HG02610 (cell line): Measurements from ENCODE around the gene TRPV5.
"Not testable (repeated sequence)": the region's sequence is repeated elsewhere in the genome, so short reads cannot be mapped to it uniquely, and the experiment has no call there.

ENCODE experiments used
- ATAC-seq: cut with Tn5 transposase; IDR thresholded peaks from one replicate; pipeline ENCODE4 v1.9.1; 2021; ENCODE audit warnings: mild to moderate bottlenecking, moderate library complexity; ENCODE audit not compliant: unreplicated experiment

Gene TRPV5

DNA sequence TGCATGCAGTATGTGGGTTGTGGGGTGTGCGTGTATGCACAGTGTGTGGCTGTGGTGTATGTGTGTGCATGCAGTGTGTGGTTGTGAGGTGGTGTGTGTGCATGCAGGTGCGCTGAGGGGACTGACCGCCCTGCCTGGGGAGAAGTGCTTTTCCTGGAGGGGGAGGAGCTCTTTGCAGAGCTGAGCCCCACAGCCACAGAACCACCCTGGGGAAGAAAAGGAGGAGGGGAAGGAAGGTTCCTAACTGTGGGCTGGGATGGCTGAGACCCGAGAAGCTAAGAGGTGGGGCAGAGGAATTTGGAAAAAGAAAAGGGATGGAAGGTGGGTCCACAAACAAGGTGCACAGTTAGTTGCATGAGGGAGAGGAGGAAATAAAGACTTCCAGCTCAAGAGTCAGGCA, at the start of gene TRPV5:
Gene TRPV5, minus strand, starts transcription at position 123 of the 400 bp plus-strand sequence. CDS start 287 bp downstream, outside the sequence.
- no peak for ATAC-seq

GRCh38 chr7:142978402-142978801, 44.9 kb upstream of the TRPV5 start:
- ATAC-seq, result not testable (repeated sequence)

GRCh38 chr7:142974626-142975025, 41.1 kb upstream of the TRPV5 start:
- ATAC-seq, result no peak

DNA sequence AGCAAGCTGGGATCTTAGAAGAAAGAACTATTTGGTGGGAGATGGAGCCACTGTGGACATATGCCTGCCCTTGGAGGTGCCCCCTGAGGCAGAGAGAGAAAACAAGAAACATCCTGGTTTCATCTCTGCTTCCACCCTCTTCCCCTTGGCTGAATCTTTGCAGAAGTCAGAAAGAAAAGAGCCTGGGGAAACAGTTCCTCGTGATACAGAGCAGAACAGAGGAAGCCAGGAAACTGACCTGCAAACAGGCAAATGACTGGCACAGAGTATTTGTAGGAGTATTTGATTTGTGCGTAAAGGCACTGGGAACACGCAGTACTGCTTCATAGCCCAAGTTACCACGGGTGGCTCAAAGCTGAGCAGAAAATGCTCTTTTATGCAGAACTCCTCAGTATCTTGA, 35.6 kb upstream of the TRPV5 start:
- no peak for ATAC-seq

GRCh38 chr7:142968229-142968628, 34.7 kb upstream of the TRPV5 start:
- no peak for ATAC-seq

- ATAC-seq, result no peak
Observed at GRCh38 chr7:142964502-142965246, 31.1 kb upstream of the TRPV5 start.

- no peak for ATAC-seq
Observed at GRCh38 chr7:142963993-142964392, 30.4 kb upstream of the TRPV5 start.

GRCh38 chr7:142962991-142963390, 29.4 kb upstream of the TRPV5 start:
- no peak for ATAC-seq

DNA sequence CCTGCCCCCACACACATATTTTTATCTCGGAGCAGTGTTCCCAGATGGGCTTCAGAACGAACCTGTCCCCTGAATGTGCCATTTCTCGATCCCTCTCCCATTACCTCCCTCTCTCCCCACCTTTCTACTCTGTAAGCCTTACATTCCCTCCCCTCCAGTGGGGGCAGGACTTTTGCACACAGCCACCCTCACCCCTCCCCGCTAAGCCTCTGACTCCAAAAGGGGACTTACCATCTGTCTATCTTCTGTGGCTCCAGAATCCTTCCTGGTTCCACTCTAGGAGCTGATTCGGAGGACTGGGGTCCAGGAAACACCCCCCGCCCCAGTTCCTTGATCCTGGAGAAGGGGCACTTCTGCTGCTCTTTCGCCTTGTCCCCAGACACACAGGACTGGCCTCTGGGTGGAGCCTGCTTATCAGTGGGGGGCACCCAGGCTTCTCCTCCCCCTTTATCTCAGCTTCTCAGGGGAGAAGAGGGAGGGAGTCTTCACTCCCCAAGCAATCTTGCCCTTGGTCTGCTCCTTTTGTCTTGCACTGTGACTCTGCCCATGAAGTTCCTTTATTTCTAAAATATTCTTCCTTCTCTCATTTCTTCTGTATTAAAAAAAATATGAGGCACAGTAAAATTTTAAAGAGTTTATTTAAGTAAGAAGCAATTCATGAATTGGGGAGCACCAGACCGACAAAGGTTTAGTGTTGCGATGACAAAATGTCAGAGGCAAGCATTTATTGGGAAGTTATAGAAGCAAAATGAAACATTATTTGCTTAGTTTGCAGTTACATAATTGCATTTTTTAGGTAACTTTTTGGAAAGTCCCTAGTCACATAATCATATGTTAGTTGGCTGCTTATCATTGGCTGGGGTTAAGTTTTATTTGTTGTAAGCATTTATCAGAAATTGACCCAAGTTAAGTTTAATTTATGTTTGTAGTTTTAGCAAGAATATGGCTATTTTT, 28.7 kb upstream of the TRPV5 start, which contains the start of gene KEL:
Gene KEL, minus strand, starts transcription at position 391 of the 954 bp plus-strand sequence. Its CDS starts 157 bp downstream, at position 234.
- no peak for ATAC-seq

DNA sequence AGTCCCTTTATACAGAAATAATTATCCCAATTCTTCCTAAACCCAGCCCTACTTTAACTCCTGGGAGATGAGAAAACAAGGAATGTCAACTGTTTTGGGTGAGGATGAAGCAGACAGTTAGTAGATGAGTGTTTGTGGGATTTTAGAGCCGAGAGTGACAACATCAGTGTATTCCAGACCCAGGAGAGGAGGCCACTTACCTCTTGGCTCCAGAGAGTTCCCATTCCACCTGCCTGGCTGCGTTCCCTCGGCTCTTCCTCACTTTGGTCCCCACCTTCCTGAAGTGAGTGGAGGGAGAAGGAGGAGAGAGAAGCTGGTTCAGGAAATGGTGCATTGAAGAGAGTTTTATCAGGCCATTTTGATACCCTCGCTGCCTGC, 28.0 kb upstream of the TRPV5 start:
- ATAC-seq, result no peak

- ATAC-seq, result no peak
Observed at GRCh38 chr7:142960955-142961512, 27.5 kb upstream of the TRPV5 start.

GRCh38 chr7:142959202-142959601, 25.7 kb upstream of the TRPV5 start:
- ATAC-seq, result no peak

DNA sequence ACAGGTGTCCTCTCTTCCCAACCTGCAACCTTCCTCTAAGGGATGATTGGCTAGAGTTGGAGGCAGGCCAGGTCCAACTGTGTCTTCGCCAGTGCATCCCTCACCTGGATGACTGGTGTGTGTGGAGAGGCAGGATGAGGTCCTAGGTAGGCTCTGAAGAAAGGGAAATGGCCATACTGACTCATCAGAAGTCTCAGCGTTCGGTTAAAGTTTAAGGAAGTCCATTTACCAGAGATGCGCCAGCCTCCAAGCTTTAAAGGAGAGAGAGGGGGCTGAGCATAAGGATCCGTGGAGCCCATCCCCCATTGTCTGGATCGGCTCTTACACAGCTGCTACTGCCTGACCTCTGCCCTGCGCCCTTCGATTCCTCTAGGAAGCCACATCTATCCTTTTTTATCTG, 24.2 kb upstream of the TRPV5 start:
- no peak for ATAC-seq

DNA sequence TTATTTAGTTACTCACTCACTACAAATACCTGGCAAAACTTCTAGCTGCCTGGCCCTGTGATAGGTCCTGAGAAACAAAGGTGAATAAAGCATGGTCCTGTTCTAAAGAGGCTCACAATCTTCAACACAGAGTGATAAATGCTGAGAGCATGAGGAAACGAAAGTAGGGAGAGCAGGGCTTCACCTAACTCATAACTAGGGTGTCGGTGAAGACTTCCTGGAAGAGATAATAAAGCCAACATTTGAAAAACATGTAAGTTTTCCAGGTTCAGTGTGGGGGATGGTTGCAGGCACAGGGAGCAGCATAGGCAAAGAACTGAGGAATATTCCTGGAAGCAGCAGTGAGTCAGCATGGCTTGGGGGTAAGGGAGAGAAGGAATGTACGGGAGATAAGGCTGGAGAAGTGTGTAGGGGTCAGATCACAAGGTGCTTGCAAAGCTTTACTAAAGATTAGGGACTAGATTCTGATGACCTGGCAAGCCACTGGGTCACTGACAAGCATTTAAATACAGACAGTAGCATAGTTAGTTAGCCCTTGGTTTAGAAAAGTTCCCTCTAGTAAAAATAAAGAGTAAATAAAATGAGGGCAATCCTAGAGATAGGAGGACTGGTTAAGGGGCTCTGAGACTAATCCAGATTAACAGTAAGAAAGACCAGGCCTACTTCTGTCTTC, 23.5 kb upstream of the TRPV5 start:
- ATAC-seq, result no peak

- ATAC-seq, result no peak
Observed at GRCh38 chr7:142954680-142955268, 21.2 kb upstream of the TRPV5 start.

GRCh38 chr7:142950235-142950634, 16.7 kb upstream of the TRPV5 start:
- no peak for ATAC-seq

- ATAC-seq, result no peak
Observed at GRCh38 chr7:142948603-142949002, 15.1 kb upstream of the TRPV5 start.

DNA sequence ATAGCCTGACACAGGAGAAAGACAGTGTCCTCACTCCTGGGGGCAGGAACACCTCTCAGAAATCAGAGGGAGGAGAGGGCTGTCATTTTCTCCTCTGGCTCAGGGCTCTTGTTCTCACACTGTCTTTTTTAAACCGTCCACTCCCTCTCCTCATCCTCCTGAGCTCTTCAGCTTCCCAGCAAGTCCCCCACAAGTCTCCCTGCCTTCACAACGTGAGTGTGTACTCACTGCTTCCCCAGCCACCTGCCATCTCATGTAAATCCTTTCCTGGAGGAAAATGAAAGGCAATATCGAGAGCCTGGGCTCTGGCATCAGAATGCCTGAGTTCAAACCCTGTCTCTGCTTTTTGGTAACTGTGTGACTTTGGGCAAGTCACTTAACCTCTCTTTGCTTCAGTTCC, 11.5 kb upstream of the TRPV5 start:
- no peak for ATAC-seq

GRCh38 chr7:142943706-142944268, 10.2 kb upstream of the TRPV5 start:
- ATAC-seq, result no peak

DNA sequence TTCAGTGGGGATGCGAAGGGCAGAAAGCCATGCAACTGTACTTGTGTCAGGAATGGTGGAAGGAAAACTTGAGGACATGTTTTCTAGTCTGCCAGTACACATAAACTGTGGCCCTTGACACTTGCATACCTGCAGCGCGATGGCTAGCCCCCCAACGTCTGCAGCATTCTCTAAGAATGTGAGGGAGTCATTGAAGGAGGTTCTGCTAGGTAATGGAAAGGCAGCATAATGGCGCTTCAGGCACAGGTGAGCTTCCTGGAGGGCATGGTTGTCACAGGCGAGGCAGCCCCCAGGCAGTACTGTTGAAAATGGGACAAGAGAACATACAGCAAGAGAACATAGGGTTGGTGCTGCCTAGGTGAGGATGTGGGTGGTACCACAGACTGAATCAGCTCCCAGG, 9.2 kb upstream of the TRPV5 start:
- ATAC-seq, result no peak
